IMR-90 (cell line): ENCODE data around the gene CIAO2A. TPM values are rescaled to one million over a fixed set of nuclear protein-coding genes. Genes with fewer than 3 reads are reported as not detected.

Experiments
- ATAC-seq: fragments of 200-7000 bp; cut with Tn5 transposase; 2 replicates; pipeline ENCODE4 v1.9.1; 2020; ENCODE audit warnings: low read depth, mild to moderate bottlenecking, moderate library complexity
- BruUV-seq: library from RNA; stranded (reverse); fragments of 400-500 nt; replicated peaks from 2 replicates; lab custom pipeline; 2021; lab: Mats Ljungman, UMichigan
- CTCF ChIA-PET: fragments of 300-600 bp; formaldehyde crosslinking; extraction: SDS; loops from one replicate; lab custom pipeline; 2021; ENCODE audit warnings: antibody characterized with exemption; lab: Yijun Ruan, JAX
- POLR2A ChIA-PET: fragments of 300-600 bp; sonication (Branson Sonifier 250); formaldehyde crosslinking; loops from one replicate; lab custom pipeline; 2022; ENCODE audit warnings: antibody characterized with exemption; ENCODE audit not compliant: unreplicated experiment; lab: Charles Lee
- DNase-seq: peaks from one replicate; pipeline ENCODE4 v3.0.0; 2013
- H2AFZ ChIP-seq: replicated peaks from 2 replicates; pipeline ENCODE3; 2013; ENCODE audit warnings: low read length, mild to moderate bottlenecking; ENCODE audit not compliant: poor library complexity
- H2AK5ac ChIP-seq: 2 replicates; pipeline ENCODE4 v1.6.1; 2013; ENCODE audit warnings: low read depth, low read length, inconsistent platforms
- H2AK9ac ChIP-seq: replicated peaks from 2 replicates; pipeline ENCODE3; 2013; ENCODE audit warnings: mild to moderate bottlenecking, low read depth, low read length, moderate library complexity; ENCODE audit not compliant: poor library complexity
- H2BK120ac ChIP-seq: 2 replicates; pipeline ENCODE4 v1.6.1; 2013; ENCODE audit warnings: low read depth, low read length, inconsistent platforms
- H2BK15ac ChIP-seq: 3 replicates; pipeline ENCODE4 v1.6.1; 2013; ENCODE audit warnings: low read depth, low read length, inconsistent platforms
- H2BK20ac ChIP-seq: 2 replicates; pipeline ENCODE4 v1.6.1; 2013; ENCODE audit warnings: low read depth, mild to moderate bottlenecking, inconsistent platforms, low read length, moderate library complexity
- H2BK5ac ChIP-seq: 2 replicates; pipeline ENCODE4 v1.6.1; 2013; ENCODE audit warnings: mild to moderate bottlenecking, low read depth, low read length, inconsistent platforms; ENCODE audit not compliant: poor library complexity, severe bottlenecking
- H3K14ac ChIP-seq: replicated peaks from 2 replicates; pipeline ENCODE4 v1.6.1; 2013; ENCODE audit warnings: low read depth, low read length, inconsistent platforms
- H3K18ac ChIP-seq: 2 replicates; pipeline ENCODE4 v1.6.1; 2013; ENCODE audit warnings: low read depth, low read length, control low read depth
- H3K23ac ChIP-seq: 2 replicates; pipeline ENCODE4 v1.6.1; 2013; ENCODE audit warnings: low read depth, low read length, inconsistent platforms
- H3K27ac ChIP-seq: 2 replicates; pipeline ENCODE4 v1.5.1; 2013; ENCODE audit warnings: mild to moderate bottlenecking, control low read depth, low read length; ENCODE audit not compliant: insufficient read depth
- H3K27me3 ChIP-seq: 2 replicates; pipeline ENCODE4 v1.6.1; 2013; ENCODE audit warnings: low read length; ENCODE audit not compliant: control insufficient read depth, insufficient read depth
- H3K36me3 ChIP-seq: 2 replicates; pipeline ENCODE4 v1.6.1; 2013; ENCODE audit warnings: low read length, mixed read lengths; ENCODE audit not compliant: control insufficient read depth, insufficient read depth
- H3K4ac ChIP-seq: 2 replicates; pipeline ENCODE4 v1.6.1; 2013; ENCODE audit warnings: low read depth, low read length, inconsistent platforms
- H3K4me1 ChIP-seq: 2 replicates; pipeline ENCODE4 v1.6.1; 2013; ENCODE audit warnings: low read length, mixed read lengths; ENCODE audit not compliant: control insufficient read depth, insufficient read depth
- H3K4me2 ChIP-seq: 2 replicates; pipeline ENCODE4 v1.6.1; 2013; ENCODE audit warnings: low read depth, mild to moderate bottlenecking, control low read depth, low read length, moderate library complexity
- H3K4me3 ChIP-seq: 2 replicates; pipeline ENCODE4 v1.5.1; 2013; ENCODE audit warnings: low read depth, mild to moderate bottlenecking, control low read depth, low read length, moderate library complexity; ENCODE audit not compliant: insufficient read depth
- H3K56ac ChIP-seq: 2 replicates; pipeline ENCODE4 v1.6.1; 2013; ENCODE audit warnings: low read length, inconsistent platforms; ENCODE audit not compliant: insufficient read depth; ENCODE audit errors: extremely low read depth
- H3K79me1 ChIP-seq, 2 experiments: 2 replicates each; pipeline ENCODE4 v1.6.1; 2013; ENCODE audit warnings: low read length in 2 of 2, inconsistent platforms in 1 of 2, low read depth in 1 of 2
- H3K9ac ChIP-seq: 2 replicates; pipeline ENCODE4 v1.6.1; 2013; ENCODE audit warnings: low read depth, low read length, control low read depth
- H3K9me1 ChIP-seq: 2 replicates; pipeline ENCODE4 v1.6.1; 2013; ENCODE audit warnings: low read length, inconsistent platforms; ENCODE audit not compliant: insufficient read depth
- H3K9me3 ChIP-seq: 2 replicates; pipeline ENCODE4 v1.6.1; 2013; ENCODE audit warnings: low read length; ENCODE audit not compliant: control insufficient read depth, insufficient read depth
- H4K20me1 ChIP-seq: 2 replicates; pipeline ENCODE4 v1.6.1; 2013; ENCODE audit warnings: low read length, inconsistent platforms; ENCODE audit not compliant: insufficient read depth
- H4K5ac ChIP-seq: 2 replicates; pipeline ENCODE4 v1.6.1; 2013; ENCODE audit warnings: mild to moderate bottlenecking, low read depth, low read length, control low read depth
- H4K8ac ChIP-seq, 2 experiments: 2 replicates each; pipeline ENCODE4 v1.6.1; 2013; ENCODE audit warnings: low read depth in 2 of 2, low read length in 2 of 2, control low read depth in 1 of 2, inconsistent platforms in 1 of 2
- H4K91ac ChIP-seq: 2 replicates; pipeline ENCODE4 v1.6.1; 2013; ENCODE audit warnings: low read depth, low read length, inconsistent platforms; ENCODE audit not compliant: insufficient read depth
- BHLHE40 ChIP-seq: fragments of 150-350 bp; IDR thresholded peaks from 2 replicates; pipeline ENCODE4 v1.6.1; 2016; ENCODE audit warnings: mild to moderate bottlenecking, low read depth, low read length
- CEBPB ChIP-seq: IDR thresholded peaks from 2 replicates; pipeline ENCODE4 v1.6.1; 2012; ENCODE audit warnings: low read depth, low read length, improper control_type of control experiment
- CHD1 ChIP-seq: IDR thresholded peaks from 2 replicates; pipeline ENCODE4 v1.6.1; 2012; ENCODE audit warnings: low read depth, low read length, improper control_type of control experiment
- CTCF ChIP-seq: conservative IDR thresholded peaks from 2 replicates; pipeline ENCODE4 v1.5.1; 2012; ENCODE audit warnings: mild to moderate bottlenecking, low read depth, low read length, improper control_type of control experiment
- ELK1 ChIP-seq: fragments of 150-350 bp; IDR thresholded peaks from 2 replicates; pipeline ENCODE4 v1.6.1; 2016; ENCODE audit warnings: low read depth, mild to moderate bottlenecking, low read length, moderate library complexity, borderline replicate concordance
- FOS ChIP-seq: fragments of 150-350 bp; IDR thresholded peaks from 2 replicates; pipeline ENCODE4 v1.6.1; 2016; ENCODE audit warnings: low read depth, low read length
- MAFK ChIP-seq: IDR thresholded peaks from 2 replicates; pipeline ENCODE4 v1.6.1; 2012; ENCODE audit warnings: low read depth, low read length, improper control_type of control experiment
- MAZ ChIP-seq: IDR thresholded peaks from 2 replicates; pipeline ENCODE4 v1.6.1; 2012; ENCODE audit warnings: low read depth, mild to moderate bottlenecking, low read length, improper control_type of control experiment, moderate library complexity, borderline replicate concordance
- MXI1 ChIP-seq: IDR thresholded peaks from 2 replicates; pipeline ENCODE4 v1.6.1; 2012; ENCODE audit warnings: low read depth, mild to moderate bottlenecking, low read length, moderate library complexity, borderline replicate concordance
- NFE2L2 ChIP-seq: fragments of 150-350 bp; IDR thresholded peaks from 2 replicates; pipeline ENCODE4 v1.6.1; 2016; ENCODE audit warnings: low read depth, mild to moderate bottlenecking, low read length
- POLR2A ChIP-seq: IDR thresholded peaks from 2 replicates; pipeline ENCODE4 v1.6.1; 2012; ENCODE audit warnings: mild to moderate bottlenecking, low read depth, low read length
- RAD21 ChIP-seq: IDR thresholded peaks from 2 replicates; pipeline ENCODE4 v1.6.1; 2012; ENCODE audit warnings: low read length, improper control_type of control experiment
- RCOR1 ChIP-seq: IDR thresholded peaks from 2 replicates; pipeline ENCODE4 v1.6.1; 2012; ENCODE audit warnings: mild to moderate bottlenecking, low read length, improper control_type of control experiment; ENCODE audit not compliant: insufficient replicate concordance
- RFX5 ChIP-seq: IDR thresholded peaks from 2 replicates; pipeline ENCODE4 v1.8.0; 2012; ENCODE audit warnings: low read depth, mild to moderate bottlenecking, low read length, moderate library complexity
- SMC3 ChIP-seq: fragments of 150-350 bp; IDR thresholded peaks from 2 replicates; pipeline ENCODE4 v1.6.1; 2016; ENCODE audit warnings: low read depth, mild to moderate bottlenecking, antibody characterized with exemption, low read length, moderate library complexity
- USF2 ChIP-seq: fragments of 150-350 bp; IDR thresholded peaks from 2 replicates; pipeline ENCODE4 v1.6.1; 2017; ENCODE audit warnings: mild to moderate bottlenecking, antibody characterized with exemption, low read length, low read depth
- WGBS, 2 experiments: methylation state at CpG; one replicate each; pipeline versions ENCODE4 v1.1.5 to v1.1.7; 2013; ENCODE audit warnings: missing lambda C conversion rate in 2 of 2; ENCODE audit not compliant: insufficient read length in 1 of 2; ENCODE audit errors: extremely low coverage in 2 of 2; 5-methylcytosine and 5-hydroxymethylcytosine counted together
- dilution Hi-C: fragments of 300-500 bp; cut with HindIII; formaldehyde crosslinking; loops from one replicate; pipeline ENCODE4 v1.14.3; 2018; ENCODE audit warnings: low sequenced_read_pairs; ENCODE audit not compliant: unreplicated experiment
- in situ Hi-C: fragments of 300-500 bp; cut with MboI; formaldehyde crosslinking; loops from 3 replicates; pipeline ENCODE4 v1.14.3; 2019; ENCODE audit warnings: low sequenced_read_pairs, inconsistent platforms, mixed read lengths
- intact Hi-C: fragments of 100-400 bp; cut with micrococcal nuclease; formaldehyde crosslinking; loops from 2 replicates; pipeline ENCODE4 v1.10.0; 2022
- polyA plus RNA-seq, 3 experiments: library from polyadenylated mRNA; depleted of rRNA; stranded (reverse); fragments of >200 nt; gene quantifications; 2 replicates each; pipeline ENCODE4 v1.2.3, GENCODE V29; 2012; ENCODE audit warnings: low replicate concordance in 1 of 3
- total RNA-seq: library from RNA; depleted of rRNA; stranded (reverse); fragments of >200 nt; gene quantifications from 2 replicates; pipeline ENCODE4 v1.2.3, GENCODE V29; 2012

The CIAO2A gene
- total and polyA plus RNA-seq, 2 of the 4 experiments (the other 2 are of a cell fraction): 36.7 to 38.3 TPM

- DNase-seq (no peak), ATAC-seq (no peak)
- Histone ChIP-seq H3K56ac (no peak overlapping the region), H2BK15ac (no peak overlapping the region), H4K5ac (no peak overlapping the region), H3K4ac (no peak overlapping the region), H3K4me2 (no peak overlapping the region), H2BK20ac (no peak overlapping the region), H3K27ac (no peak overlapping the region), H2BK5ac (no peak overlapping the region), H4K20me1 (no peaks in the 10 kb centered on the region; the same call in 1 of the 2 replicates), H2AFZ (no peak overlapping the region), H3K4me3 (no peak overlapping the region), H3K9me3 (no peaks in the 10 kb centered on the region), H3K79me1 (no peaks in the 10 kb centered on the region), H3K14ac (no peak overlapping the region), H3K18ac (no peak overlapping the region), H2BK120ac (no peak overlapping the region), H3K9me1 (0 out of 2 replicates have a peak, but pooled peaks cover 2% of the 10 kb centered on the region), H2AK9ac (no peak overlapping the region), H3K36me3 (no peaks in the 10 kb centered on the region), H3K9ac (no peak overlapping the region), H3K27me3 (peaks cover 40% of the 10 kb centered on the region), H2AK5ac (no peak overlapping the region), H4K91ac (no peak overlapping the region), H3K4me1 (peaks cover 1% of the 10 kb centered on the region; the same call in 1 of the 2 replicates), H3K23ac (no peak overlapping the region), H4K8ac (no peak overlapping the region)
- intact Hi-C loops (loop anchor here (5.0 kb wide), 1 partner anchor 213 kb away; the partner anchor contains the start of gene HERC1), in situ Hi-C loops (loop anchor here (25.0 kb wide), 1 partner anchor 183 kb away; no protein-coding TSS in a partner anchor), dilution Hi-C loops (no loop called here)
- TF ChIP-seq POLR2A (no peak), USF2 (no peak), NFE2L2 (no peak), FOS (no peak), MAZ (no peak), CHD1 (no peak), MAFK (no peak), RCOR1 (no peak), CTCF (no peak), RFX5 (no peak), RAD21 (no peak), SMC3 (no peak), ELK1 (no peak), MXI1 (no peak), CEBPB (no peak), BHLHE40 (no peak)
- CTCF ChIA-PET: interaction anchor here (1.1 kb wide), 1 partner anchor 10 kb away, joined by 3 read pairs; no protein-coding TSS in a partner anchor
- POLR2A ChIA-PET: no interaction called here
- WGBS, 2 experiments: 67% methylated on average over 2 of the region's 5 CpGs; no CpG with 5 or more reads in 1 of the 2 experiments
- BruUV-seq: no TSS peak
Measured at GRCh38 chr15:64045101-64045435, 48.6 kb downstream of the CIAO2A start.
